ENCODE data around the gene GPR33. TPM values are rescaled to one million over a fixed set of nuclear protein-coding genes. Genes with fewer than 3 reads are reported as not detected.

GPR33 gene
- polyA plus RNA-seq, 2 of the 4 experiments (the other 2 are of a cell fraction) = not detected

- Histone ChIP-seq H3K4me2 (no peak overlapping the region), H3K4me3 (no peak overlapping the region), H3K9me3 (no peaks in the 10 kb centered on the region), H3K4me1 (no peaks in the 10 kb centered on the region), H3K27ac (no peak overlapping the region)
- DNase-seq (ENCODE audit: low read depth in 1 of 2, low spot score in 1 of 2) = no peak
- ATAC-seq = no peak
- TF ChIP-seq, protein P1, sequence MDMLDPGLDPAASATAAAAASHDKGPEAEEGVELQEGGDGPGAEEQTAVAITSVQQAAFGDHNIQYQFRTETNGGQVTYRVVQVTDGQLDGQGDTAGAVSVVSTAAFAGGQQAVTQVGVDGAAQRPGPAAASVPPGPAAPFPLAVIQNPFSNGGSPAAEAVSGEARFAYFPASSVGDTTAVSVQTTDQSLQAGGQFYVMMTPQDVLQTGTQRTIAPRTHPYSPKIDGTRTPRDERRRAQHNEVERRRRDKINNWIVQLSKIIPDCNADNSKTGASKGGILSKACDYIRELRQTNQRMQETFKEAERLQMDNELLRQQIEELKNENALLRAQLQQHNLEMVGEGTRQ (IDR thresholded peaks at IDR 0.05) = no peak
- TF ChIP-seq HMGXB4 (CRISPR knock-in tag; IDR thresholded peaks at IDR 0.05; ENCODE audit: borderline replicate concordance) = no peak
- no peak for TF ChIP-seq CBX8 (IDR thresholded peaks at IDR 0.05)
- no peak for FAIRE-seq
- POLR2A ChIA-PET = no interaction called here
- 57% methylated on average over 4 of the region's 4 CpGs for WGBS (ENCODE audit: missing lambda C conversion rate)
- CTCF ChIA-PET = no interaction called here
Observed at GRCh38 chr14:31476131-31476866, 11.5 kb downstream of the GPR33 start.

GRCh38 chr14:31466554-31466953 is 21.3 kb downstream of the GPR33 start:
- H3K27ac ChIP-seq = no peak overlapping the region
- no peaks in the 10 kb centered on the region for H3K4me1 ChIP-seq
- H3K4me3 ChIP-seq = no peak overlapping the region
- DNase-seq (ENCODE audit: low read depth in 1 of 2, low spot score in 1 of 2) = no peak
- no peak for TF ChIP-seq BHLHE40 (IDR thresholded peaks at IDR 0.05; ENCODE audit: low read depth, low read length)
- TF ChIP-seq SMC3 (IDR thresholded peaks at IDR 0.05) = no peak
- no peak for TF ChIP-seq JUN (IDR thresholded peaks at IDR 0.05)
- no peak for TF ChIP-seq CEBPB (IDR thresholded peaks at IDR 0.05)
- TF ChIP-seq, protein P2, sequence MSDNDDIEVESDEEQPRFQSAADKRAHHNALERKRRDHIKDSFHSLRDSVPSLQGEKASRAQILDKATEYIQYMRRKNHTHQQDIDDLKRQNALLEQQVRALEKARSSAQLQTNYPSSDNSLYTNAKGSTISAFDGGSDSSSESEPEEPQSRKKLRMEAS (IDR thresholded peaks at IDR 0.05) = no peak
- TF ChIP-seq RARB (CRISPR knock-in tag; IDR thresholded peaks at IDR 0.05) = no peak
- TF ChIP-seq CBX2 (IDR thresholded peaks at IDR 0.05; ENCODE audit: borderline replicate concordance, low read depth) = no peak
- TF ChIP-seq ESRRA (IDR thresholded peaks at IDR 0.05; ENCODE audit: borderline replicate concordance, low read length) = no peak
- TF ChIP-seq FOXS1 (CRISPR knock-in tag; IDR thresholded peaks at IDR 0.05) = no peak
- no peak for TF ChIP-seq KDM5A (IDR thresholded peaks at IDR 0.05)
- TF ChIP-seq HES2 (IDR thresholded peaks at IDR 0.05) = no peak
- no peak for TF ChIP-seq EHMT2 (IDR thresholded peaks at IDR 0.05; ENCODE audit: low read depth)
- TF ChIP-seq HOXA7 (CRISPR knock-in tag; IDR thresholded peaks at IDR 0.05) = no peak
- 80% methylated on average over 6 of the region's 6 CpGs for WGBS (ENCODE audit: missing lambda C conversion rate)
- CTCF ChIA-PET = no interaction called here
- H3K9me3 ChIP-seq = no peaks in the 10 kb centered on the region
- H3K4me2 ChIP-seq = no peak overlapping the region
- POLR2A ChIA-PET = no interaction called here
- ATAC-seq = no peak
- FAIRE-seq = no peak

DNA sequence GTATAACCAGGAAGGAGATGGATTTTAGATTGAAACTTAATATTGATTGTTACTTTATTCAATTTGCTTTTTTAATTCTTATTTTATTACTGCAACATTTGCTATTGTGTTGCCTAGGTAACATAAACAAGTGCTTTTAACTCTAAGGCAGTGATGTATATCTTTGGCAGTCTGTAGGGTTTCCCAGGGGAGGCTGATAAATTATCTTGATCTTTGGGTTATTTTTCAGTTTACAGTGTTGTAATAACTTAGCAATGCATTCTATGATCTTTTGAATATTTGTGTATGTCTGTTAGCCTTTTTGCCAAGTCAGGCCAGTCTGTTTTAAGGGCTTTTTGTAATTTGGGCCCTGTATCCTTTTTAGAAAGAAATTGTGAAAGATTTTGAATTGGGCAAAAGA is 22.7 kb downstream of the GPR33 start:
- CTCF ChIA-PET = no interaction called here
- no peak for DNase-seq (ENCODE audit: low read depth in 1 of 2, low spot score in 1 of 2)
- POLR2A ChIA-PET = no interaction called here
- Histone ChIP-seq H3K4me2 (no peak overlapping the region), H3K4me3 (no peak overlapping the region), H3K9me3 (no peaks in the 10 kb centered on the region), H3K4me1 (no peaks in the 10 kb centered on the region), H3K27ac (no peak overlapping the region)
- FAIRE-seq = no peak
- ATAC-seq = no peak
- no peak for TF ChIP-seq CBX2 (IDR thresholded peaks at IDR 0.05; ENCODE audit: borderline replicate concordance, low read depth)
- TF ChIP-seq EP300 (IDR thresholded peaks at IDR 0.05) = no peak
- no peak for TF ChIP-seq MYC (IDR thresholded peaks at IDR 0.05; ENCODE audit: borderline replicate concordance, low read length)
- TF ChIP-seq, protein P3, sequence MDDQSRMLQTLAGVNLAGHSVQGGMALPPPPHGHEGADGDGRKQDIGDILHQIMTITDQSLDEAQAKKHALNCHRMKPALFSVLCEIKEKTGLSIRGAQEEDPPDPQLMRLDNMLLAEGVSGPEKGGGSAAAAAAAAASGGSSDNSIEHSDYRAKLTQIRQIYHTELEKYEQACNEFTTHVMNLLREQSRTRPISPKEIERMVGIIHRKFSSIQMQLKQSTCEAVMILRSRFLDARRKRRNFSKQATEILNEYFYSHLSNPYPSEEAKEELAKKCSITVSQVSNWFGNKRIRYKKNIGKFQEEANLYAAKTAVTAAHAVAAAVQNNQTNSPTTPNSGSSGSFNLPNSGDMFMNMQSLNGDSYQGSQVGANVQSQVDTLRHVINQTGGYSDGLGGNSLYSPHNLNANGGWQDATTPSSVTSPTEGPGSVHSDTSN (IDR thresholded peaks at IDR 0.05) = no peak
- no peak for TF ChIP-seq MAZ (IDR thresholded peaks at IDR 0.05; ENCODE audit: borderline replicate concordance, low read depth, low read length)
- TF ChIP-seq HOXA7 (CRISPR knock-in tag; IDR thresholded peaks at IDR 0.05) = no peak
- TF ChIP-seq ZNF302 (CRISPR knock-in tag; IDR thresholded peaks at IDR 0.05) = no peak
- no peak for TF ChIP-seq HDAC2 (IDR thresholded peaks at IDR 0.05)
- no peak for TF ChIP-seq RAD21 (conservative IDR thresholded peaks at IDR 0.05 in 1 of 2, IDR thresholded peaks at IDR 0.05 in 1 of 2)
- TF ChIP-seq, protein P1 (IDR thresholded peaks at IDR 0.05) = no peak
- no peak for TF ChIP-seq TP53 (CRISPR knock-in tag; IDR thresholded peaks at IDR 0.05)
- no peak for TF ChIP-seq CBX8 (IDR thresholded peaks at IDR 0.05)
- TF ChIP-seq, protein P4, sequence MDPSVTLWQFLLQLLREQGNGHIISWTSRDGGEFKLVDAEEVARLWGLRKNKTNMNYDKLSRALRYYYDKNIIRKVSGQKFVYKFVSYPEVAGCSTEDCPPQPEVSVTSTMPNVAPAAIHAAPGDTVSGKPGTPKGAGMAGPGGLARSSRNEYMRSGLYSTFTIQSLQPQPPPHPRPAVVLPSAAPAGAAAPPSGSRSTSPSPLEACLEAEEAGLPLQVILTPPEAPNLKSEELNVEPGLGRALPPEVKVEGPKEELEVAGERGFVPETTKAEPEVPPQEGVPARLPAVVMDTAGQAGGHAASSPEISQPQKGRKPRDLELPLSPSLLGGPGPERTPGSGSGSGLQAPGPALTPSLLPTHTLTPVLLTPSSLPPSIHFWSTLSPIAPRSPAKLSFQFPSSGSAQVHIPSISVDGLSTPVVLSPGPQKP (IDR thresholded peaks at IDR 0.05; ENCODE audit: low read depth, low read length) = no peak
